SKM-1 treated with dmso at 0.1 percent for 144 hours (cell line): ENCODE data around the gene ZNF765.
"Not testable (repeated sequence)": the region's sequence is repeated elsewhere in the genome, so short reads cannot be mapped to it uniquely, and the experiment has no call there.

Source experiments
- DNase-seq: peaks from one replicate; lab custom pipeline; 2025; ENCODE audit not compliant: unreplicated experiment; lab: John Stamatoyannopoulos, UW

ZNF765 gene

DNA sequence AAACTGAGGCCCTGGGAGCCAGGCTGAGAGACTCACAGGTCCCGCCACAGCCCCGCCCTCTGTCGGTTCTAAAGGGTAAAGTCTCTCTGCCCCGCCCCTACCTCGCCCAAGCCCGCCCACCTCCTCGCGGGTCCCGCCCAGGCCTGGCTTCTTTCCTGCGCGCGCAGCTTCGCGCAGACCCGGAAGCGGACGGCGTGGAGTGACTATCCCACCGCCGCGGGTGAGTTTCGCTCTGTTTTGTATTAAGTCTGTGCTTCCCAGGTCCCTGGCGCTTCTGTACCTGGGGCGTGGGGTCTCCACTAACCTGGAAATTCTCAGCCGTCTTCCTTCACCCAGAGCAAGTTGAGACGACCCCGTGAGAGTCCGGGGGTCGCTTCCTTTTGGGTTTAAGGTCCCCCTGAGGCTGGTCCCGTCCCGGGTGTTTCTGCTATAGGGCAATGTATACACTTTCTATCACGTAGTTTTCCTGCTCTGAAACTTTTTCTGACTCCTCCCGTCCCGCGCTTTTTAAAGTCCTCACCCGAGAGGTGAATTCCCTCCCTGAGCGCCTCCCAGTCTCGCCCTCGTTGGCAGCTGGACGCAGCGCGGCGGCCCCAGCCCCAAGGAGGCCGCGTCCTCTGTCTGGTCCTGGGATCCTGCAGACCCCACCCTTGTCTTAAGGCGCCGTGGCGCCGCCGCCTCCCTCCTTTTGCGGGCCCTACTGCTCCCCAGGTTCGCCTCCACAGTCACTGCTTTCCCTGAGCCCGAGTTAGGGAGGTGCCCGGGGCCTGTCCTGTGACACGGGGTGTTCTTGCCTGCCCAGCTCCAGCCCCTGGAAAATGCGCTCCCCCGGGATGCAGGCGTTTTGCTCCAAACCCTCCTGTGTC lies at the start of gene ZNF765:
ZNF765 (plus strand) TSS at position 176 of the 866 bp plus-strand sequence. CDS start 2,867 bp downstream, outside the sequence.
- DNase-seq = peak; percentile 30

DNA sequence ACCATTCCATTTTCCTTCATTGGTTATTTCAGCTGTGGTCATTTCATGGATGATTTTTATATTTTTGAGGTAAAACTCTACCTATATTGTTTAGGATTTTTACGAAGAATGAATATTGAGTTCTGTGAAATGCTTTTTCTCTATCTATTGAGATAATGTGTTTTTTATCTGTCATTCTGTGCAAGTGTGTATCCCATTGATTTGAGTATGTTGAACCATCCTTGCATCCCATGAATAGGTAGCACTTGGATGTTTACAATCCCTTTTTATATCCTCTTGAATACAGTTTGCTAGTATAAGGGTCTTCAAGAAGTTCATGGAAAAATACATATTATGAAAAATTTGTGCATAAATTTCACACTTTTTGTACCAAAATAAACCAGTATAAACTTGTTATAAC lies 39.2 kb upstream of the ZNF765 start:
- DNase-seq = no peak

DNA sequence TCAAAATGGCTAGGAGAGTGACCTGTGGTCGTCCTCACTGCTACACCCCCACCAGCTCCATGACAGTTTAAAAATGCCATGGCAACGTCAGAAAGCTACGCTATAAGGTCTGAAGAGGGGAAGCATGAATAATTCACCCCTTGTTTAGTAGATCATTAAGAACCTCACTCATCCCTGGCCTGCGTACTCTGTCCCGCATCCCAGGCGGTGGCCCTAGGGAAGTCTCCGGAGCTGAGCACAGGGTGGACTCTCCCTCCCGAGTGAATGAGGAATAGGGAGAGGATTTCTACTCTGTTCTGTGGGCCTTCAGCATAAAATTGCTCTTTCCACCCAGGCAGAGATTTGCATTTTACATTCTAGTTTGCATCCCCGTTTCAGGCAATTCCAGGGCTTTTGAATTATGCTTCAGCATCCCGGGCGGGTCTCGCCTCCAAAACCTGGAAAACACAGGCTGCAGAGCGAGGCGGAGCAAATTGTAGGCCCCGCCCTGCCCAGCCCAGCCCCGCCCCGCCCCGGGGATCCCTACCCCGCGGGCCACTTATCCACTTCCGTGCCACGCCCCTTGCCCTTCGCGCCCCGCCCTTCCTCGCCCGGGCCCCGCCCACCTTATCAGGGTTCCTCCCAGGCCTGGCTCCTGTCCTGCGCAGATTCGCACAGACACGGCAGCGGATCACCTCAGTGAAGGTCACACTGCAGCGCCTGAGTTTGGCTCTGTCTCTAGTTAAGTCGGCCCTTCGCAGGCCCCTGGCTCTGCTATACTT lies 36.9 kb upstream of the ZNF765 start:
- no peak for DNase-seq

DNA sequence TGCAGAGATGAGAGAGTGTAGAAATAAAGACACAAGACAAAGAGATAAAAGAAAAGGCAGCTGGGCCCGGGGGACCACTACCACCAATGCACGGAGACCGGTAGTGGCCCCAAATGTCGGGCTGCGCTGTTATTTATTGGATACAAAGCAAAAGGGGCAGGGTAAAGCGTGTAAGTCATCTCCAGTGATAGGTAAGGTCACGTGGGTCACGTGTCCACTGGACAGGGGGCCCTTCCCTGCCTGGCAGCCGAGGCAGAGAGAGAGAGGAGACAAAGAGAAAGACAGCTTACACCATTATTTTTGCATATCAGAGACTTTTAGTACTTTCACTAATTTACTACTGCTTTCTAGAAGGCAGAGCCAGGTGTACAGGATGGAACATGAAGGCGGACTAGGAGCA lies 34.9 kb upstream of the ZNF765 start:
- not testable (repeated sequence) for DNase-seq

DNA sequence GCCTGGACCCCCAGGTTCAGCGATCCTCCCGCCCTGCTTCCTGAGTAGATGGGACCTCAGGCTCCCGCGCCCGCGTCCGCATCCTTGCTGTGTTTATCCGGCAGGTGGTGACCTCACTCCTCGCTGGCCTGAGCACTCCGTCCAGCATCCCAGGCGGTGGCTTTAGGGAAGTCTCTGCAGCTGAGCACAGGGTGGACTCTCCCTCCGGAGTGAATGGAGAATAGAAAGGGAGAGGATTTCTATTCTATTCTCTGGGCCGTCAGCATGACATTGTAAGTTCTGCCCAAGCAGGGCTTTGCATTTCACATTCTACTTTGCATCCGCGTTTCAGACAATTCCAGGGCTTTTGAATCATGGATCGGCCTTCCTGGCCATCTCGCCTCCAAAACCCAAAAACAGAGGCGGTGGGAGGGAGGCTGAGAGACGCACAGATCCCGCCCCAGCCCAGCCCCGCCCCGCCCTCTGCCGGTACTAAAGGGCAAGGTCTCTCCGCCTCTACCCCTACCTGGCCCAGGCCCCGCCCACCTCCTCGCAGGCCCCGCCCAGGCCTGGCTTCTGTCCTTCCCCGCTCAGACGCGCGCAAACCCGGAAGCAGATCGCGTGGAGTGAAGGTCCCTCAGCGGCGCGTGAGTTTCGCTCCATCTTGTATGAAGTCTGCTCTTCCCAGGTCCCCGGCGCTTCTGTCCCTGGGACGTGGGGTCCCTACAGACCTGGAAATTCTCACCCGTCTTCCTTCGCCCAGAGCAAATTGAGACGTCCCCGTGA lies 29.6 kb upstream of the ZNF765 start, which contains the start of gene ZNF525:
ZNF525 (plus strand) TSS at position 572 of the 765 bp plus-strand sequence. CDS start 6,577 bp downstream, outside the sequence.
- DNase-seq = peak; percentile 50

DNA sequence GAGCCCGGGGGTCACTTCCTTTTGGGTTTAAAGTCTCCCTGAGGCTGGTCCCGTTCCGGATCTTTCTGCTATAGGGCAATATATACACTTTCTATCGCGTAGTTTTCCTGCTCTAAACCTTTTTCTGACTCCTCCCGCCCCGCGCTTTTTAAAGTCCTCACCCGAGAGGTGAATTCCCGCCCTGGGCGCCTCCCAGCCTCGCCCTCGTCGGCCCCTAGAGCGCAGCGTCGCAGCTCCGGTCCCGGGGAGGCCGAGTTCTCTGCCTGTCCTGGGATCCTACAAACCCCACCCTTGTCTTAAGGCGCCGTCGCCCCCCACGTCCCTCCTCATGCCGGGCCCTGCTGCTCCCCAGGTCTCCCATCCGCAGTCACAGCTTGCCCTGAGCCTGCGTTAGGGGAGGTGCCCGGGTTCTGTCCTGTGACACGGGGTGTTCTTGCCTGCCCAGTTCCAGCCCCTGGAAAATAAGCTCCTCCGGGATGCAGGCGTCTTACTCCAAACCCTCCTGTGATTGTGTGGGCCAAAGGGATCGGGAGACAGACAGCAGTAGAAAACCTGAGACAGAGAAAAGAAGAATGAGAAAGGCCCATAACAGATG lies 29.0 kb upstream of the ZNF765 start:
- no peak for DNase-seq

DNA sequence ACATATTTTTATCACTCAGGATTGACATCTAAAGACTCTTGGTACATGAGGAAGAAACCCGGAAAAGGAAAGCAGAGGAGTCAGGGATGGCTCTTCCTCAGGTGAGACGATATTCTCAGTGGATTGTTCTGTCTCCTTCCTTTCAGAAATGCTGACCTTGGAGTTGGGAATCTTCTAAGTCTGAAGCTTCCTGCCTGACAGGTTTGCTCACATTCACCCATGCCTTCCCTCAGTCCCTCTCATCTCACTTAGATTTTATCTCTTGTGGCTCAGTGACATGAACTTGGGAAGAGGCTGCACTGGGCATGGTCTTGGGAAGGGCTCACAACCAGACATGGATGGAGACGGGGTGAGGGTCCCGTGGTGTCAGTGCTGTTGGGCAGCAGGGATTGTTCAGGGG lies 22.8 kb upstream of the ZNF765 start:
- no peak for DNase-seq

DNA sequence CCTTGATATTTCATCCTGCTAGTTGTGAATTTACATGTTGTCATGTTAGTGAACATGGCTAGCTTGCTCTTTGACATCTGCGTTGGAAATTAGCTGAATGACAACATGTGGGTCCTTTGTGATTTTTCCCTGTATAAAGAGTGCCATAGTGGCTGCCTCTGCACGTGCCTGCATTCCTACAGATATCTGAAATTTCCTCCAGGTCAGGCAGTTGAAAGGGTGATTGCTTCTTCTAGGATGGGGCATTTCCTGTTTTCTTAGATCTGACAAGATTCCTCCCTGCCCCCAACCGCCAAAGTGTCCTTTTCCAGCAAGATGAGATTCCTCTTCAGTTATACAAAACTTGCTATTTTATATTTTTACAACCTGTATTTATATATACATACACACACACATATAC lies 20.7 kb upstream of the ZNF765 start:
- no peak for DNase-seq

DNA sequence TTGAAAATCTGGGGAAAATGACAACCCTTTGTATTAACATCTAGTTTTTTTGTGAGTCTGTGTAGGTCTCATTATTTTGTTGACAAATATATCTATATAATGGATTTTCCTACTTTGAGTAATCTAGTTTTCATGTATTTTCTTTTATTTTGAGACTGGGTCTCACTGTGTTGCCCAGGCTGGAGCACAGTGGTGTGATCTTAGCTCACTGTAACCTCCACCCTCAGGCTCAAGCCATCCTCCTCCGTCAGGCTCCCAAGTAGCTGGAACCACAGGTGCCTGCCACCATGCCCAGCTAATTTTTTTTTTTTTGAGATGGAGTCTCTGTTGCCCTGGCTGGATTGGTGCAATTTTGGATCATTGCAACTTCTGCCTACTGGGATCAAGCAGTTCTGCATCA lies 20.2 kb upstream of the ZNF765 start:
- DNase-seq = no peak

DNA sequence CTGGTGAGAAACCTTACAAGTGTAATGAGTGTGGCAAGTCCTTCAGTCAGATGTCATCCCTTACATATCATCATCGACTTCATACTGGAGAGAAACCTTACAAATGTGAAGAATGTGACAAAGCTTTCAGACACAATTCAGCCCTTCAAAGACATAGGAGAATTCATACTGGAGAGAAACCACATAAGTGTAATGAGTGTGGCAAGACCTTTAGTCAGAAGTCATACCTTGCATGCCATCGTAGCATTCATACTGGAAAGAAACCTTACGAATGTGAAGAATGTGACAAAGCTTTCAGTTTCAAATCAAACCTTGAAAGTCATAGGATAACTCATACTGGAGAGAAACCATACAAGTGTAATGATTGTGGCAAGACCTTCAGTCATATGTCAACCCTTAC lies 13.6 kb upstream of the ZNF765 start:
- no peak for DNase-seq

DNA sequence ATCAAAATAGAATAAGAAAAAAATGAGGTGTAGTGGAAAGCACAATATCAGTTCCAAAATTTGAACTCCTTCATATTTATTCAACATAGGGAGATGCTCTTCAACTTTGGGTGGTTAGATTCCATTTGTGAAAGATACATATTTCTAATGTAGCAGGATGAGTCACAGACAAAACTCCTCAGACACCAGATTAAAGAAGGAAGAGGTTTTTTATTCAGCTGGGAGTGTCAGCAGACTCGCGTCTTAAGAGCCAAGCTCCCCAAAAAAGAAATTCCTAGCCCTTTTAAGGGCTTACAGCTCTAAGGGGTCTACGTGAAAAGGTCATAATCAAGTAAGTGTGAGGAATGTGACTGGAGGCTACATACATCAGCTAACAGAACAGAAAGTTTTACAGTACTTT lies 6.8 kb upstream of the ZNF765 start:
- DNase-seq = no peak

DNA sequence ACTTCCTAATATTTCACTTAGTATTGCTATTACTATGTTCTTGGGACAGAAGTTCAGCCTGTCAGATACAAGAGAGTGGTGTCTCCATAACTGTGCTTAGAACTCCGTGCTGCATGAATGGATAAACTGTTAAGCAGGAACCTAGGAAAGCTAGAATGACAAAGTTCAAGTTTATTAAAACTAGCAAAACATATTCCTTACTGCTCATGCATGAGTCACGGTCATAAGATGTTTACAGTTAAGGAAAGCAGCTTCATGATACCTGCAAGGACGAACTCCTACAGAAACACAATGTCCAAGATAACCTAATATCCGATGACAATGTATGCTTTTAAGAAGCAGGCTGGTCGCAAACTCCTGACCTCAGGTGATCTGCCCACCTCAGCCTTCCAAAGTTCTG lies 6.0 kb upstream of the ZNF765 start:
- no peak for DNase-seq

DNA sequence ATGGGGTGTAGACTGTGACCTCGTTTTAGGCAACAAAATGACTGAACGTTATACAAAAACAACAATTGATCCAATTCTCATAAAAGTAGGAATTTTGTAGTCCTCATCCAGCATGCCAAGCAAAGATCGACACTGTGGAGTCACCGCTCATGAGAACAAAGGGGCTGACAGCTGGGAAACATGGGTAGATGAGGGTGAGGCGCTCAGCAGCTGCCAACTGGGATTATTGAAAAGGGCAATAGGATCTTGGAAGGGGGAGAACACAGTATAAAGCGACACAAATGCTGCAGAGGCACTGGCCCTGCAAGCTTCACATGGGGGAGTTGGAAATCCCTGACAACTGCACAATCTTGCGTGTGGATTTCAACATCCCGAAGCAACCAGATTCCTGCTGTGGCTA lies 5.4 kb upstream of the ZNF765 start:
- DNase-seq = no peak

DNA sequence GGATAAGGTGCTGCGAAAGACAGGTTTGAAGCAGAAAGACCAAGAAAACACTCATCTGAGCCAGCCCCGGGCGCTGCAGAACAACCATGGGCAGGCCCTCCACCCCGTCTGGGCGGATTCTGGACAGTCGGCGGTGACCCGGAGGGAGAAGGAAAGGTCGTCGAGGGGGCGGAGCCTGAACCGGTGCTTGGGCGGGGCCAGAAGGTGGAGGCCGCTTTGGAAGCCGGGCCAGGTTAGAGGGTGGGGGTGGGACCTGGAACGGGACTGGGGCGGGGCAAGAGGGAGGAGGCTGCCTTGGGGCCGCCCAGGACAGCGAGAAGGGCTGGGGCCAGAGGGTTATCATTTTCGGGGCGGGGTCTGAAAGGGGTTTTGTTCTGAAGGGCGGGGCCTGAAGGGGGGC lies 5.0 kb upstream of the ZNF765 start:
- no peak for DNase-seq

DNA sequence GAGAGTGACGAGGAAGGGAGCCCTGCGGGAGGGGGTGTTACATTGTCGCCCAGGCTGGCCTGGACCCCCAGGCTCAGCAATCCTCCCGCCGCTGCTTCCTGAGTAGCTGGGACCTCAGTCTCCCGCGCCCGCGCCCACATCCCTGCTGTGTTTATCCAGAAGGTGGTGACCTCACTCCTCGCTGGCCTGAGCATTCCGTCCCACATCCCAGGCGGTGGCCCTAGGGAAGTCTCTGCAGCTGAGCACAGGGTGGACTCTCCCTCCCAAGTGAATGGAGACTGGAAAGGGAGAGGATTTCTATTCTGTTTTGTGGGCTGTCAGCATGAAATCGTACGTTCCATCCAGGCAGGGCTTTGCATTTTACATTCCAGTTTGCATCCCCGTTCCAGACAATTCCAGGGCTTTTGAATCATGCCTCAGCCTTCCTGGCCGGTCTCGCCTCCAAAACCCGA lies 401 bp upstream of the ZNF765 start:
- DNase-seq = no peak

DNA sequence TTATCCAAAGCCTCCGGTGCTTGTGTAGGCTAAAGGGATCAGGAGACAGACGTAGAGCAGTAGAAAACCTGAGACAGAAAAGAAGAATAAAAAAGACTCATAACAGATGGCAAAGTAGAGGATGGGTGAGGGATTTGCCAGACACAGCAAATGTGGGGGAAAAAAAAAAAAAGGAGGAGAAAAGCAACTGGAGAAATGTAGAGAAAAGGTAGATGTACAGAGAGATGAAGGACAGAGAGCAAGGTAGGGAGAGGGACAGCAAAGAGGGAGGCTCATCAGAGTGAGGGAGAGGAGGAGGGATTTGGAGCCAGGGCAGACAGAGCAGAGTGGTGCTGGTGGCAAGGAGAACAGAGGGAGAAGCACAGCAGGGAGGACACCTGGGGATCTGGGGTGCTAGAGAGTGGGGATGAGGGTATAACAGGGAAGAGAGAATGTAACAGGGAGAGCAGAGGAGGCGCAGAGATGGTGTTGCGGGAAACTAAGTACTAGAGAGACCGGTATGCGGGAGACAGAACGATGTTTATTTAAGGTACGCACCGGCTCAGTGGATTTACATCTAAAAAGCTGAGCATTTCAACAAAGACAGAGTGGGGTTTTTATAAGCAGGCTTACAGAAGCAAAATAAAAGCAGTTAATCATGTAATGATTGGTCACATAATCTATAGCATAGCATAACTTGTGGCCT lies 1.0 kb downstream of the ZNF765 start:
- DNase-seq = not testable (repeated sequence)

DNA sequence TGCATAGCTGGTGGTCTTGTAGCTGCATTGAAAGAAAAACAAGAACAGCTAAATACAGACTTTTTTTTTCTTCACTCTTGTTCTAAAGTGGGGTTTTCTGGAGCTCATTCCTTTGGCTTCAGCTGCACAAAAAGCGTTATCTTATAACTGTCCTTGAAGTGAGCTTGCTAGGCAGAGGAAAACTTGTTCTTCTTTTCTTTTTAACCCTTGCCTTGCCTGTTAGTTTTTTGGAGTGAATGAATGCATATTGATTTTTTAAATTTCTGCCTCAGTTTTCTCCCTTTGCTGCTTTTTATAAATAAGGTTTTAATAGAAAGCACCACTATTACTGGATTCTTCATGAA lies 1.5 kb downstream of the ZNF765 start:
- DNase-seq = no peak

DNA sequence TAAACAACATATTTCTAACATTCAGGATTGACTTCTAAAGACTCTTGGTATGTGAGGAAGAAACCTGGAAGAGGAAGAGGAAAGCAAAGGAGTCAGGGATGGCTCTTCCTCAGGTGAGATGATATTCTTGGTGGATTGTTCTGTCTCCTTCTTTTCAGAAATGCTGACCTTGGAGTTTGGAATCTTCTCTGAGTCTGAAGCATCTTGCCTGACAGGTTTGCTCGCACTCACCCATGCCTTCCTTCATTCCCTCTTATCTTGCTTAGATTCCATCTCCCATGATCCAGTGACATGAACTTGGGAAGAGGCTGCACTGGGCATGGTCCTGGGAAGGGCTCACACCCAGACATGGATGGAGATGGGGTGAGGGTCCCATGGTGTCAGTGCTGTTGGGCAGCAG lies 3.0 kb downstream of the ZNF765 start:
- DNase-seq = not testable (repeated sequence)

DNA sequence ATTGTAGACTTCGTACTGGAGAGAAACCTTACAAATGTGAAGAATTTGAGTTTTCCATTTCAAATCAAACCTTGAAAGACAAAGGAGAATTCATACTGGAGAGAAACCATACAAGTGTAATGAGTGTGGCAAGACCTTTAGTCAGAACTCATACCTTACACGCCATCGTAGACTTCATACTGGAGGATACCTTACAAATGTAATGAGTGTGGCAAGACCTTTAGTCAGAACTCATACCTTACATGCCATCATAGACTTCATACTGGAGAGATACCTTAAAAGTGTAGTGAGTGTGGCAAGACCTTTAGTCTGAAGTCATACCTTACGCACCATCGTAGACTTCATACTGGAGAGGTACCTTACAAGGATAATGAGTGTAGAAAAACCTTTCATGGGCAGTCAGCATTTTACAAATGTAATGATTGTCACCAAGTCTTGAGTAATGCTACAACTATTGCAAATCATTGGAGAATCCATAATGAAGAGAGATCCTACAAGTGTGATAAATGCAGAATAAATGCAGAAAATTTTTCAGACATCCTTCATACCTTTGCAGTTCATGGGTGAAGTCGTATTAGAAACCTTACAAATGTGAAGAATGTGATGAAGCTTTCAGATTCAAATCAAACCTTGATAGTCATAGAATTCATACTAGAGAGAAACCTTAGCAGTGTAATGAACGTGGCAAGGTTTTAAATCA lies 14.7 kb downstream of the ZNF765 start:
- DNase-seq = no peak
